ENCODE results near the gene RPS6KB2.

DNA sequence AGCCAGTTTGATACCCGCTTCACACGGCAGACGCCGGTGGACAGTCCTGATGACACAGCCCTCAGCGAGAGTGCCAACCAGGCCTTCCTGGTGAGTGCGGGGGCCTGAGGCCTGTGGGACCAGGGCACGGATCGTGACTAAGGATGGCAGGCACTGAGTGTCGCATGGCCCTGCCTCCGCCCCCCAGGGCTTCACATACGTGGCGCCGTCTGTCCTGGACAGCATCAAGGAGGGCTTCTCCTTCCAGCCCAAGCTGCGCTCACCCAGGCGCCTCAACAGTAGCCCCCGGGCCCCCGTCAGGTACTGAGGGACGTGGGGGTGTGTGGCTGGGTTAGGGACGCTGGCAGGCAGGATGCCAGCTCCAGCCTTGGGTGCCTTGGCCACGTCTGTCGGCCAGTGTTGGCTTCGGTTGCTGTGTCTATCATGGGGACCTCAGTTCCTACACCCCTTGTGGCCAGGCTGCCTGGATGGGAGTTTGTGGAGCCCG, 6.1 kb downstream of the RPS6KB2 start:
- no peak for TF ChIP-seq POLR2AphosphoS5 (IDR thresholded peaks at IDR 0.05)
- no peak for TF ChIP-seq EP300 (IDR thresholded peaks at IDR 0.05)
- TF ChIP-seq, protein P1, sequence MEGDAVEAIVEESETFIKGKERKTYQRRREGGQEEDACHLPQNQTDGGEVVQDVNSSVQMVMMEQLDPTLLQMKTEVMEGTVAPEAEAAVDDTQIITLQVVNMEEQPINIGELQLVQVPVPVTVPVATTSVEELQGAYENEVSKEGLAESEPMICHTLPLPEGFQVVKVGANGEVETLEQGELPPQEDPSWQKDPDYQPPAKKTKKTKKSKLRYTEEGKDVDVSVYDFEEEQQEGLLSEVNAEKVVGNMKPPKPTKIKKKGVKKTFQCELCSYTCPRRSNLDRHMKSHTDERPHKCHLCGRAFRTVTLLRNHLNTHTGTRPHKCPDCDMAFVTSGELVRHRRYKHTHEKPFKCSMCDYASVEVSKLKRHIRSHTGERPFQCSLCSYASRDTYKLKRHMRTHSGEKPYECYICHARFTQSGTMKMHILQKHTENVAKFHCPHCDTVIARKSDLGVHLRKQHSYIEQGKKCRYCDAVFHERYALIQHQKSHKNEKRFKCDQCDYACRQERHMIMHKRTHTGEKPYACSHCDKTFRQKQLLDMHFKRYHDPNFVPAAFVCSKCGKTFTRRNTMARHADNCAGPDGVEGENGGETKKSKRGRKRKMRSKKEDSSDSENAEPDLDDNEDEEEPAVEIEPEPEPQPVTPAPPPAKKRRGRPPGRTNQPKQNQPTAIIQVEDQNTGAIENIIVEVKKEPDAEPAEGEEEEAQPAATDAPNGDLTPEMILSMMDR (IDR thresholded peaks at IDR 0.05), result no peak
- TF ChIP-seq POLR2A (IDR thresholded peaks at IDR 0.05), result no peak

Measured in upper lobe of left lung (tissue), 4 donors.